ENCODE measurements around the gene ACSS3. TPM values are rescaled to one million over a fixed set of nuclear protein-coding genes. Genes with fewer than 3 reads are reported as not detected.

The ACSS3 gene
- total and polyA plus RNA-seq, 2 donors (not counting 3 experiments of a cell fraction or from before 2014, with no cell fraction given): 0.12 to 0.86 TPM

- POLR2A ChIA-PET: no interaction called here
- BruUV-seq (replicated peaks): no TSS peak
- no peaks in the 10 kb centered on the region for H3K9me1 ChIP-seq (replicated peaks; ENCODE audit: control insufficient read depth, extremely low read depth, insufficient read depth, low read length)
- no peaks in the 10 kb centered on the region for H3K9me3 ChIP-seq (replicated peaks; ENCODE audit: control insufficient read depth, insufficient read depth, low read length)
- no peak overlapping the region for H3K4me2 ChIP-seq (ENCODE audit: insufficient read depth, low read length)
- CTCF ChIA-PET: interaction anchor here (1.0 to 1.9 kb wide), 5 partner anchors 8 to 23 kb away, joined by 3 to 5 read pairs (median 4); no protein-coding TSS in a partner anchor
- H2AFZ ChIP-seq (ENCODE audit: low read depth, low read length): no peak overlapping the region
- no peaks in the 10 kb centered on the region for H3K27me3 ChIP-seq (ENCODE audit: control insufficient read depth in 2 of 2, insufficient read depth in 2 of 2, low read length in 2 of 2)
- H3K4me1 ChIP-seq (ENCODE audit: control insufficient read depth, extremely low read depth, insufficient read depth, low read length): no peaks in the 10 kb centered on the region
- intact Hi-C loops (cut with micrococcal nuclease): no loop called here
- H3K9ac ChIP-seq (replicated peaks; ENCODE audit: extremely low read depth, insufficient read depth, low read length): no peak overlapping the region
- H4K20me1 ChIP-seq (replicated peaks; ENCODE audit: control insufficient read depth, extremely low read depth, insufficient read depth, low read length): no peaks in the 10 kb centered on the region
- DNase-seq (ENCODE audit: low read depth, low spot score) (no peak), FAIRE-seq (no peak)
- H3K79me2 ChIP-seq (ENCODE audit: control insufficient read depth, insufficient read depth, low read length): no peaks in the 10 kb centered on the region
- dilution Hi-C loops (cut with MboI; ENCODE audit: extremely low pct_ligation_motif_present, low sequenced_read_pairs): no loop called here
- H3K4me3 ChIP-seq (replicated peaks in 1 of 3; ENCODE audit: insufficient read depth in 1 of 3, low read depth in 1 of 3, low read length in 3 of 3): no peak overlapping the region
- TF ChIP-seq JUN (IDR thresholded peaks at IDR 0.05; ENCODE audit: borderline replicate concordance, insufficient read depth, insufficient read length, low read depth): no peak
- no peak for TF ChIP-seq GATA2 (IDR thresholded peaks at IDR 0.05; ENCODE audit: insufficient read depth, insufficient read length, low read depth, low read length)
- TF ChIP-seq EZH2 (IDR thresholded peaks at IDR 0.05; ENCODE audit: borderline replicate concordance, low read depth, low read length, severe bottlenecking): no peak
- no peak for TF ChIP-seq POLR2AphosphoS5 (IDR thresholded peaks at IDR 0.05; ENCODE audit: insufficient read depth, low read depth, low read length)
- TF ChIP-seq MYC (IDR thresholded peaks at IDR 0.05; ENCODE audit: low read depth, low read length): no peak
- TF ChIP-seq MAX (IDR thresholded peaks at IDR 0.05; ENCODE audit: insufficient read depth, insufficient read length): no peak
- TF ChIP-seq, protein P1, sequence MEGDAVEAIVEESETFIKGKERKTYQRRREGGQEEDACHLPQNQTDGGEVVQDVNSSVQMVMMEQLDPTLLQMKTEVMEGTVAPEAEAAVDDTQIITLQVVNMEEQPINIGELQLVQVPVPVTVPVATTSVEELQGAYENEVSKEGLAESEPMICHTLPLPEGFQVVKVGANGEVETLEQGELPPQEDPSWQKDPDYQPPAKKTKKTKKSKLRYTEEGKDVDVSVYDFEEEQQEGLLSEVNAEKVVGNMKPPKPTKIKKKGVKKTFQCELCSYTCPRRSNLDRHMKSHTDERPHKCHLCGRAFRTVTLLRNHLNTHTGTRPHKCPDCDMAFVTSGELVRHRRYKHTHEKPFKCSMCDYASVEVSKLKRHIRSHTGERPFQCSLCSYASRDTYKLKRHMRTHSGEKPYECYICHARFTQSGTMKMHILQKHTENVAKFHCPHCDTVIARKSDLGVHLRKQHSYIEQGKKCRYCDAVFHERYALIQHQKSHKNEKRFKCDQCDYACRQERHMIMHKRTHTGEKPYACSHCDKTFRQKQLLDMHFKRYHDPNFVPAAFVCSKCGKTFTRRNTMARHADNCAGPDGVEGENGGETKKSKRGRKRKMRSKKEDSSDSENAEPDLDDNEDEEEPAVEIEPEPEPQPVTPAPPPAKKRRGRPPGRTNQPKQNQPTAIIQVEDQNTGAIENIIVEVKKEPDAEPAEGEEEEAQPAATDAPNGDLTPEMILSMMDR (IDR thresholded peaks at IDR 0.05; ENCODE audit: extremely low read depth in 1 of 2, insufficient read depth in 1 of 2, low read depth in 1 of 2, low read length in 2 of 2): no peak
- no peak for TF ChIP-seq FOS (IDR thresholded peaks at IDR 0.05; ENCODE audit: borderline replicate concordance, insufficient read depth, low read length)
- no peak for TF ChIP-seq POLR2A (IDR thresholded peaks at IDR 0.05; ENCODE audit: low read depth, low read length)
- H3K27ac ChIP-seq (ENCODE audit: insufficient read depth, low read depth, low read length): no peak overlapping the region
- H3K36me3 ChIP-seq (ENCODE audit: control insufficient read depth in 2 of 2, extremely low read depth in 1 of 2, insufficient read depth in 2 of 2, low read length in 2 of 2): no peaks in the 10 kb centered on the region
Measured at GRCh38 chr12:81120961-81121360, 43.1 kb downstream of the ACSS3 start.

Measured in endothelial cell of umbilical vein (primary cell).